GM19193 (cell line): ENCODE results near the gene LSR.

ENCODE experiments used
- POLR2A ChIP-seq: IDR thresholded peaks from 4 replicates; pipeline ENCODE4 v1.6.1; 2011; ENCODE audit not compliant: insufficient read depth, insufficient read length; ENCODE audit errors: extremely low read depth

LSR gene

GRCh38 chr19:35214766-35215422, 33.9 kb upstream of the LSR start:
- TF ChIP-seq POLR2A: no peak

- no peak for TF ChIP-seq POLR2A
Measured at GRCh38 chr19:35216016-35216832, 32.6 kb upstream of the LSR start.

- TF ChIP-seq POLR2A: no peak
Measured at GRCh38 chr19:35216833-35217648, 31.8 kb upstream of the LSR start.

- TF ChIP-seq POLR2A: no peak
Measured at GRCh38 chr19:35217649-35217990, 31.2 kb upstream of the LSR start.

GRCh38 chr19:35219008-35219407, 29.8 kb upstream of the LSR start:
- TF ChIP-seq POLR2A: no peak

DNA sequence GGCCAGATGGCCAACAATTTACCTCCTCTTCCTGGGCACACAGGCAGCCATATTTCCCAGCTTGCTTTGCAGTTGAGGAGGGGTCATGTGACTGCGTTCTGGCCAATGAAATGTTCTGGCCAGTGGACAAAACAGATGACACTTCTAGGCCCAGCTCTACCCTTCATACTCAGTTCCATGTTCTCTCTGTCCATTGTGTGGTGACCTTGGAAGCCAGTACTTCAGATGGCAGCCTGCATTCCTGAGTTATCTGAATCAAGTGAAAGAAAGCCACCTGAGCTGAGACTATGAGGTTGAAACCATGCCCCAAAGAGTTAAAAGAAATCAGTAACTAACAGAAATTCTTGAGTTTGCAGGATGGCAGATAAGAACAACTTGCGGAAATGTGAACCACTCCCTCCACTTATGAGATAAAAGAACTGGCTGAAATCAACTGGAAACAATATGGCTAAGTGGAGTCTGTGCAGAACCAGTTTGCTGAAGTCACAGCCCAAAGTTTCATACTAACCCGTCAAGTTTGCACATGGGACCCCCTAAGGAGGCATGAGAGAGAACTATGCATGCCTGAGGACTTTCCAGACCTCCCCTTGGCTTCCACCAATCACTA, 28.4 kb upstream of the LSR start:
- no peak for TF ChIP-seq POLR2A

GRCh38 chr19:35222373-35223015, 26.3 kb upstream of the LSR start:
- no peak for TF ChIP-seq POLR2A

DNA sequence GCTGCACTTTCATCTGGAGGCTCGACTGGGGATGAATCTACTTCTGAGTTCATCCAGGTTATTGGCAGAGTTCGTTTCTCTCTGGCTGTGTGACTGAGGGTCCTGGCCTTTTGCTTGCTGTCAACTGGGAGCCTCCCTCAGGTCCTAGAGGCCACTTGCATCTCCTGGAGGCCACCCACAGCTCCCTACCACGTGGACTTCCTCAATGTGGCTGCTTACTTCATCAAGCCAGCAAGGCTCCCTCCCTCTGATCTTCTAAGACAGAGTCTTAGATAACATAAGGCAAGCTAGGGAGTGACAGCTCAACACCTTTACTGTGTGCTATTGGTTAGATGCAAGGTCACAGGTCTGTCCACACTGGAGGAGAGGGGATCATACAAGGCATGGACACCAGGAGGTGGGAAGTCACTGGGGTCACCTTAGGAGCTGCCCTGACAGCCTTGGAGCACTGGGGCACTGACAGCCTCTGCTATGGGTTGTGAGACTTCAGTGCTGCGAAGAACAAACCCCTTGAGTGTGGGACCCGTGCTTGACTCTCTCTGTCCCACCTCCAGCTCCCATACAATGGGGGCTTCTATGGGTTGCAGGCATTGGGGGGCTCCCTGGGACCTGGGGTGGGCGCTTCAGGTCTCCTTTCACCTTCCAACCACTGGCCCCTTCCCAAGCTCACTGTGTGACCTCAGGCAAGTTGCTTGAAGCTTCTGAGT, 25.6 kb upstream of the LSR start:
- TF ChIP-seq POLR2A: no peak

- TF ChIP-seq POLR2A: no peak
Measured at GRCh38 chr19:35223862-35224505, 24.8 kb upstream of the LSR start.

DNA sequence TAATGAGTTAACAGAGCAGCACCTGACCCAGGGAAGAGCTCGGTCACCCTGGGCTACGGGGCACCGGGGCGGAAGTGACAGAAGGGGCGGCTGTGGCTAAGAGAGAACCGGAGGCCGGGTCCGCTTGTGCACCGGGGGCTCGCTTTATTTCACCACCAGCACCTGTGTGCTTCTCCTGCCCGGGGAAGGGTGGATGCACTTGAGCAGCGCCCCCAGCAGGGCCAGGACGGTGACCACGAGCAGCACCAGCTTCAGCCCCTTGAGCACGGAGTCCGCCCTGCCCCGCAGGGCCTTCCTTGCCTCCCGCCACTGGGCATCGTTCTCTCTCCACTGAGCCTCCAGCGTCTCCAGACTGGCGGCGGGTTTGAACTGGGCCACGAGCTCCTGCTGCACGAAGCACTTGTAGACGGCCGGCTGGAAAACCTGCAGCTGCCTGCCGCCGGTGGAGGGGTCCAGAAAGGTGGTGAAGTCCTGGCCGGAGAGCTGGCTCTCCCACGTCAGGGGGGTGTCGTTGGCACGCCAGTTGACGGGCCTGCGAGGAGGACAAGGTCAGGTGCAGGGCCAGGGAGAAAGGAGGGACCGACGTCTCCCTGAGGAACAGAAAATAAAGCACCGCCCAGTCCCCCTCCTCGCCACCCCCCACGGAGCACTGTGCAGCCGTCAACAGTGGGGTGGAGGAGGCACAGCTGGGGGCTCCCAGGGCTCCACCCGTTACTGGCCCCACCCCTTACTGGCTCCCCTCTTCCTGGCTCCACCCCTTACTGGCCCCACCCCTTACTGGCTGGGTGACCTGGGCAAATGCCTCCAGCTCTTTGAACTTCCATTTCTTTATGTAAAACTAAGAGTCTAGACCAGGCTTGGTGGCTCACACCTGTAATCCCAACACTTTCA, 23.9 kb upstream of the LSR start:
- no peak for TF ChIP-seq POLR2A

GRCh38 chr19:35225951-35226350, 22.9 kb upstream of the LSR start:
- no peak for TF ChIP-seq POLR2A

GRCh38 chr19:35226748-35227147, 22.1 kb upstream of the LSR start:
- no peak for TF ChIP-seq POLR2A

DNA sequence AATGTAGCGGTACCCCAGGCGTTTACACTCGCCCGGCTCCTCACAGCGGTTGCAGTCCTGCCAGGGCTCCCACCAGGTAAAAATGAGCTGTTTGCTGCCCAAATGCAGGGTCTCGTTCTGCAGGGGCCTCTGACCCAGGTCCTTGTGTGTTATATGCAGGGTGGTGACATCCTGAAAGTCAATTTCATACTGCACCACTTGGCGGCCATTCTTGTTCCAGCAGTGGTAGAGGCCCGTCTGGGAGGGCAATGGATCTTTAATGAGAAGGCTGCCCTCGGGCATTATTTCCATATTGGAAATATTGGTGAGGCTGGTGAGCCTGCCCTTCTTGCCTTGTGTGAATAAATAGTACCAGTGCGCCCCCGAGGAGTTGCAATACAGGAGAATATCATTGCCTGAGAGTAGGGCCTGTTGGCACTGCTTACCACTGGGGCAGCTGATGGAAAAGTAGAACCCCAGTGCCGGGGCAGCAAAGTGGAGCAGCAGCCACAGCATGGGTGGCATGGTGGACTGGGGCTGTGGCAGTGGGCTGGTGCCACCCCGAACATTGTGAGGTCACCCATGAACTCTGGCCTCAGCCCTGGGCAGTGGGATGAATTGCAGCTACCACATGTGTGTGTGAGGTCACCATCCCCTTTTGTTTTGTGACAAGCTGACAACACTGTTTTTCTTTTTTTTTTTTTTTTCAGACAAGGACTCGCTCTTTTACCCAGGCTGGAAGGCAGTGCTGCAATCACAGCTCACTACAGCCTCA, 20.4 kb upstream of the LSR start, which contains the start of gene FAM187B:
TSS of gene FAM187B (minus strand) at position 563 of the 754 bp plus-strand sequence. CDS start at position 504, 59 bp downstream.
- TF ChIP-seq POLR2A: no peak
